K562 (cell line): ENCODE data around the gene MYO18A. TPM values are rescaled to one million over a fixed set of nuclear protein-coding genes. Genes with fewer than 3 reads are reported as not detected.
A peak's percentile ranks its signal among the peaks of the same experiment; 100 is the strongest.

ENCODE experiments used
- ATAC-seq: fragments of 200-7000 bp; cut with Tn5 transposase; 3 replicates; pipeline ENCODE4 v1.9.1; 2020; ENCODE audit warnings: moderate library complexity
- BruUV-seq: library from RNA; stranded (reverse); fragments of 400-500 nt; replicated peaks from 2 replicates; lab custom pipeline; 2021; lab: Mats Ljungman, UMichigan
- CTCF ChIA-PET: fragments of 300-600 bp; formaldehyde crosslinking; extraction: SDS; loops from one replicate; lab custom pipeline; 2021; ENCODE audit warnings: low intra/inter-chr PET ratio; lab: Yijun Ruan, JAX
- POLR2A ChIA-PET: fragments of 300-600, 350-650 bp; sonication (Branson Sonifier 250); formaldehyde crosslinking; extraction: SDS; loops from one replicate; lab custom pipeline; 2021; ENCODE audit warnings: antibody characterized with exemption, inconsistent platforms; lab: Yijun Ruan, JAX
- DNase-seq, 4 experiments: peaks; one replicate each; pipeline versions ENCODE4 v3.0.0 to v3.0.0-alpha.2; 2011 to 2018; ENCODE audit warnings: low spot score in 3 of 4, mixed read lengths in 3 of 4; ENCODE audit errors: extremely low read depth in 1 of 4
- FAIRE-seq: peaks from 2 replicates; lab custom pipeline; 2011; peaks lifted over from hg19 to GRCh38; lab: Jason Lieb, UNC
- H2AFZ ChIP-seq: 2 replicates; pipeline ENCODE4 v1.6.0; 2011; ENCODE audit warnings: low read depth, low read length, control low read depth, inconsistent platforms
- H3K27ac ChIP-seq: fragments of 200-600 bp; 3 replicates; pipeline ENCODE4 v1.8.0; 2011; ENCODE audit warnings: low read depth, mild to moderate bottlenecking, control low read depth, inconsistent platforms, low read length, moderate library complexity, mixed read lengths; ENCODE audit errors: extremely low read depth
- H3K27me3 ChIP-seq, 2 experiments: fragments of 300-600 bp in 1 of 2; 2 replicates in 1 of 2; 3 replicates in 1 of 2; pipeline versions ENCODE4 v1.6.0 to v1.8.0; 2011; ENCODE audit warnings: inconsistent platforms in 2 of 2, low read length in 2 of 2, mild to moderate bottlenecking in 1 of 2, mixed read lengths in 1 of 2, moderate library complexity in 1 of 2; ENCODE audit not compliant: control insufficient read depth in 2 of 2, insufficient read depth in 2 of 2
- H3K36me3 ChIP-seq: fragments of 300-600 bp; 3 replicates; pipeline ENCODE4 v1.8.0; 2011; ENCODE audit warnings: mild to moderate bottlenecking, low read length, inconsistent platforms; ENCODE audit not compliant: control insufficient read depth, insufficient read depth
- H3K4me1 ChIP-seq, 2 experiments: fragments of 200-600 bp in 1 of 2; replicated peaks in 1 of 2; 2 replicates in 1 of 2; 3 replicates in 1 of 2; pipeline versions ENCODE4 v1.5.1 to v1.8.0; 2011; ENCODE audit warnings: inconsistent platforms in 2 of 2, low read length in 2 of 2, mild to moderate bottlenecking in 1 of 2, mixed read lengths in 1 of 2, moderate library complexity in 1 of 2; ENCODE audit not compliant: control insufficient read depth in 2 of 2, insufficient read depth in 2 of 2
- H3K4me2 ChIP-seq: 2 replicates; pipeline ENCODE4 v1.6.1; 2011; ENCODE audit warnings: low read length, control low read depth, inconsistent platforms, mixed read lengths; ENCODE audit not compliant: insufficient read depth
- H3K4me3 ChIP-seq: fragments of 200-600 bp; sonication (generic), shearing (Covaris generic); 2 replicates; pipeline ENCODE4 v1.5.1; 2016; ENCODE audit warnings: control low read depth, inconsistent platforms
- H3K79me2 ChIP-seq: fragments of 200-600 bp; 3 replicates; pipeline ENCODE4 v1.8.0; 2011; ENCODE audit warnings: low read length, inconsistent platforms; ENCODE audit not compliant: control insufficient read depth, insufficient read depth
- H3K9ac ChIP-seq, 2 experiments: 2 replicates each; pipeline versions ENCODE4 v1.6.0 to v1.6.1; 2011; ENCODE audit warnings: low read depth in 2 of 2, low read length in 2 of 2, control low read depth in 1 of 2, inconsistent platforms in 1 of 2, mild to moderate bottlenecking in 1 of 2, mixed read lengths in 1 of 2; ENCODE audit not compliant: insufficient read depth in 1 of 2
- H3K9me1 ChIP-seq: one replicate; pipeline ENCODE4 v1.6.0; 2011; ENCODE audit warnings: inconsistent platforms, mild to moderate bottlenecking, low read length, moderate library complexity; ENCODE audit not compliant: control insufficient read depth, insufficient read depth
- H3K9me3 ChIP-seq: replicated peaks from 2 replicates; pipeline ENCODE4 v1.5.1; 2011; ENCODE audit warnings: low read depth, low read length, inconsistent platforms; ENCODE audit not compliant: control insufficient read depth, insufficient read depth
- H4K20me1 ChIP-seq: replicated peaks from 2 replicates; pipeline ENCODE4 v1.6.1; 2011; ENCODE audit warnings: low read length, inconsistent platforms, mixed read lengths; ENCODE audit not compliant: control insufficient read depth, insufficient read depth
- ARID2 ChIP-seq: fragments of 450-650 bp; IDR thresholded peaks from 2 replicates; pipeline ENCODE4 v1.6.1; 2017; ENCODE audit warnings: antibody characterized with exemption, mild to moderate bottlenecking
- CEBPG ChIP-seq, 3 experiments: fragments of 200-800 bp in 1 of 3; sonication (Bioruptor generic) in 1 of 3; sonication (generic) in 1 of 3; formaldehyde crosslinking in 1 of 3; IDR thresholded peaks in 2 of 3; conservative IDR thresholded peaks in 1 of 3; 2 replicates each; pipeline versions ENCODE4 v1.6.1 to v1.8.0; 2016 to 2022; ENCODE audit warnings: missing compliant biosample characterization in 2 of 3, missing genetic modification characterization in 2 of 3, mild to moderate bottlenecking in 1 of 3, missing genetic modification reagents in 1 of 3
- HBP1 ChIP-seq: fragments of 450-650 bp; formaldehyde crosslinking; IDR thresholded peaks from 2 replicates; pipeline ENCODE4 v1.4.0; 2022; ENCODE audit warnings: missing genetic modification characterization
- HOXB6 ChIP-seq: fragments of 250-450 bp; sonication (Bioruptor Pico); IDR thresholded peaks from 2 replicates; pipeline ENCODE4 v1.5.1; 2022; ENCODE audit warnings: mild to moderate bottlenecking, borderline replicate concordance
- ID3 ChIP-seq, 2 experiments: fragments of 250-450 bp in 1 of 2; fragments of 450-650 bp in 1 of 2; sonication (Bioruptor Pico) in 1 of 2; IDR thresholded peaks; 2 replicates each; pipeline versions ENCODE4 v1.6.1 to v1.8.0; 2016 to 2021; ENCODE audit warnings: mild to moderate bottlenecking in 2 of 2, moderate library complexity in 2 of 2, missing compliant biosample characterization in 1 of 2, missing genetic modification characterization in 1 of 2
- MTA1 ChIP-seq: fragments of 450-650 bp; IDR thresholded peaks from 2 replicates; pipeline ENCODE4 v1.6.1; 2017; ENCODE audit warnings: borderline replicate concordance
- MTF1 ChIP-seq: fragments of 250-450 bp; sonication (Bioruptor Pico); IDR thresholded peaks from 2 replicates; pipeline ENCODE4 v1.9.0; 2021; ENCODE audit warnings: moderate library complexity, mild to moderate bottlenecking, inconsistent platforms, borderline replicate concordance
- NCOA2 ChIP-seq, 2 experiments: fragments of 450-650 bp; IDR thresholded peaks; 2 replicates each; pipeline ENCODE4 v1.6.1; 2018; ENCODE audit warnings: mild to moderate bottlenecking in 2 of 2, moderate library complexity in 1 of 2; ENCODE audit not compliant: partially characterized antibody in 2 of 2
- PCBP1 ChIP-seq: fragments of 200-400 bp; formaldehyde crosslinking; IDR thresholded peaks from 2 replicates; pipeline ENCODE4 v1.6.1; 2018; ENCODE audit warnings: mild to moderate bottlenecking, low read depth, low read length; ENCODE audit not compliant: poor library complexity, severe bottlenecking
- PTRF ChIP-seq: fragments of 450-650 bp; IDR thresholded peaks from 2 replicates; pipeline ENCODE4 v1.6.1; 2016; ENCODE audit warnings: mild to moderate bottlenecking, missing genetic modification characterization, missing compliant biosample characterization
- RUNX1 ChIP-seq: sonication (generic); IDR thresholded peaks from 2 replicates; pipeline ENCODE4 v1.6.1; 2016; ENCODE audit warnings: antibody characterized with exemption, low read depth
- TAF9B ChIP-seq: fragments of 450-650 bp; IDR thresholded peaks from 2 replicates; pipeline ENCODE4 v1.6.1; 2018; ENCODE audit warnings: mild to moderate bottlenecking; ENCODE audit not compliant: partially characterized antibody
- WGBS: fragments of 100-300 bp; shearing (Covaris generic); methylation state at CpG from one replicate; pipeline ENCODE4 v1.1.6; 2016; ENCODE audit warnings: low coverage, mixed read lengths; ENCODE audit not compliant: insufficient coverage; ENCODE audit errors: missing lambda C conversion rate; 5-methylcytosine and 5-hydroxymethylcytosine counted together
- in situ Hi-C: fragments of 300-500 bp; cut with MboI; formaldehyde crosslinking; loops from 4 replicates; pipeline ENCODE4 v1.15.0; 2018; ENCODE audit warnings: inconsistent platforms, mixed read lengths
- intact Hi-C: fragments of 100-400 bp; cut with micrococcal nuclease; formaldehyde crosslinking; loops from 2 replicates; pipeline ENCODE4 v1.14.2; 2022
- polyA plus RNA-seq, 8 experiments: library from polyadenylated mRNA; depleted of rRNA in 4 of 8; stranded (reverse) in 5 of 8; unstranded in 3 of 8; fragments of >200 nt; fragmentation: Nextera tagmentation in 2 of 8; fragmentation: Illumina TruSeq in 1 of 8; extraction: Ambion mirVana in 2 of 8; extraction: Trizol in 1 of 8; gene quantifications; 2 replicates each; pipeline versions ENCODE4 v1.2.1 to v1.2.3, GENCODE V29; 2011 to 2014; ENCODE audit warnings: inconsistent platforms in 1 of 8, missing spikeins in 1 of 8
- total RNA-seq, 7 experiments: library from RNA; depleted of rRNA in 6 of 7; stranded (reverse); fragments of >200 nt in 6 of 7; fragmentation: Illumina TruSeq in 2 of 7; extraction: Trizol in 2 of 7; gene quantifications; 2 replicates each; pipeline versions ENCODE4 v1.2.1 to v1.2.3, GENCODE V29; 2011 to 2021; ENCODE audit warnings: low replicate concordance in 1 of 7
- TF ChIP-seq, protein P1 (sequence below): fragments of 250-450 bp; sonication (Bioruptor Pico); IDR thresholded peaks from 2 replicates; pipeline ENCODE4 v1.9.0; 2021; ENCODE audit warnings: mild to moderate bottlenecking, inconsistent platforms
- TF ChIP-seq, protein P2 (sequence below): fragments of 200-800 bp; sonication (Bioruptor generic); IDR thresholded peaks from 2 replicates; pipeline ENCODE4 v1.6.1; 2017; ENCODE audit warnings: missing genetic modification characterization, missing compliant biosample characterization

MYO18A gene
- total and polyA plus RNA-seq, 9 of the 15 experiments (the other 6 are each of a cell fraction or from before 2014, with no cell fraction given), result 2.5 to 65.4 (median 17.1) TPM

DNA sequence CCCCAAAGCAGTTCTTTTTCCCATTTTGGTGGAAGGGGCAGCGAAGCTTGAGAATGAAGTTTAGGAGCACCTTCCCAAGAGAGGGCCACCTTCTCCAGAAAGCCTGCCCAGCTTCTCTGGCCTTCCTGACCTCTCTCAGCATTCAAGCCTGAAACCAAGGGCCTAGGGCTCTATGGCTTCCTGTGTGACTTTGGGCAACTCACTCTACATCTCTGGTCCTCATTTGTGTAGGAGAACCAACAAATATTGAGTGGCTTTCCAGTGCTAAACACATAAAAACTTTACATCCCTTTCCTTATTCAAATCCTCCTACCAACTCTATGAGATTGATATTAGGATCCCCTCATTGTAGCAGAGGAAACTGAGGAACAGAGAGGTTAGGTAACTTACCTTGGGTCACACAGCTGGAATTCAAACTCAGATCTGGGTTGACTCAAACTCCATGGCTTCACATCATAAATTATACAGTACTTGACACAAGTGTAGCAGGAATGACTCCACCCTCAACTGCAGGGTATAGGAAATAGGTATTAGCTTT, 32.0 kb upstream of the MYO18A start:
- Histone ChIP-seq H3K9me3 (no peaks in the 10 kb centered on the region), H2AFZ (no peak overlapping the region), H4K20me1 (no peaks in the 10 kb centered on the region), H3K9ac (no peak overlapping the region), H3K4me1 (no peaks in the 10 kb centered on the region; a peak in 1 of 5 replicates), H3K27ac (no peak overlapping the region), H3K9me1 (no peaks in the 10 kb centered on the region), H3K4me3 (no peak overlapping the region), H3K4me2 (no peak overlapping the region), H3K79me2 (no peaks in the 10 kb centered on the region), H3K27me3 (no peaks in the 10 kb centered on the region), H3K36me3 (no peaks in the 10 kb centered on the region)
- FAIRE-seq (peak; percentile 74), ATAC-seq (no peak), DNase-seq (no peak)
- POLR2A ChIA-PET, result interaction anchor here (0.7 kb wide), 1 partner anchor 398 kb away, joined by 4 read pairs; no protein-coding TSS in a partner anchor
- in situ Hi-C loops, result loop anchor here (5.0 kb wide), 1 partner anchor 65 kb away; no protein-coding TSS in a partner anchor
- BruUV-seq, result no TSS peak
- CTCF ChIA-PET, result no interaction called here
- intact Hi-C loops, result no loop called here
- WGBS, result 100% methylated on average over 1 of the region's 1 CpG
- TF ChIP-seq TAF9B (no peak), PTRF (no peak), CEBPG (CRISPR knock-in tag; IDR thresholded peaks at IDR 0.05) (no peak), CEBPG (tag; conservative IDR thresholded peaks at IDR 0.05 in 1 of 2, IDR thresholded peaks at IDR 0.05 in 1 of 2) (no peak), NCOA2 (IDR thresholded peaks at IDR 0.05; ENCODE audit: partially characterized antibody in 2 of 2) (no peak), MTA1 (0 out of 2 replicates have a peak, but pooled peaks have one; percentile 52), PCBP1 (no peak), ARID2 (no peak), RUNX1 (no peak), HBP1 (CRISPR knock-in tag) (no peak), MTF1 (no peak), ID3 (CRISPR knock-in tag; IDR thresholded peaks at IDR 0.05) (no peak), ID3 (tag; IDR thresholded peaks at IDR 0.05) (no peak), HOXB6 (CRISPR knock-in tag) (no peak)
- TF ChIP-seq, protein P1, sequence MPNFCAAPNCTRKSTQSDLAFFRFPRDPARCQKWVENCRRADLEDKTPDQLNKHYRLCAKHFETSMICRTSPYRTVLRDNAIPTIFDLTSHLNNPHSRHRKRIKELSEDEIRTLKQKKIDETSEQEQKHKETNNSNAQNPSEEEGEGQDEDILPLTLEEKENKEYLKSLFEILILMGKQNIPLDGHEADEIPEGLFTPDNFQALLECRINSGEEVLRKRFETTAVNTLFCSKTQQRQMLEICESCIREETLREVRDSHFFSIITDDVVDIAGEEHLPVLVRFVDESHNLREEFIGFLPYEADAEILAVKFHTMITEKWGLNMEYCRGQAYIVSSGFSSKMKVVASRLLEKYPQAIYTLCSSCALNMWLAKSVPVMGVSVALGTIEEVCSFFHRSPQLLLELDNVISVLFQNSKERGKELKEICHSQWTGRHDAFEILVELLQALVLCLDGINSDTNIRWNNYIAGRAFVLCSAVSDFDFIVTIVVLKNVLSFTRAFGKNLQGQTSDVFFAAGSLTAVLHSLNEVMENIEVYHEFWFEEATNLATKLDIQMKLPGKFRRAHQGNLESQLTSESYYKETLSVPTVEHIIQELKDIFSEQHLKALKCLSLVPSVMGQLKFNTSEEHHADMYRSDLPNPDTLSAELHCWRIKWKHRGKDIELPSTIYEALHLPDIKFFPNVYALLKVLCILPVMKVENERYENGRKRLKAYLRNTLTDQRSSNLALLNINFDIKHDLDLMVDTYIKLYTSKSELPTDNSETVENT (CRISPR knock-in tag), result no peak
- TF ChIP-seq, protein P2, sequence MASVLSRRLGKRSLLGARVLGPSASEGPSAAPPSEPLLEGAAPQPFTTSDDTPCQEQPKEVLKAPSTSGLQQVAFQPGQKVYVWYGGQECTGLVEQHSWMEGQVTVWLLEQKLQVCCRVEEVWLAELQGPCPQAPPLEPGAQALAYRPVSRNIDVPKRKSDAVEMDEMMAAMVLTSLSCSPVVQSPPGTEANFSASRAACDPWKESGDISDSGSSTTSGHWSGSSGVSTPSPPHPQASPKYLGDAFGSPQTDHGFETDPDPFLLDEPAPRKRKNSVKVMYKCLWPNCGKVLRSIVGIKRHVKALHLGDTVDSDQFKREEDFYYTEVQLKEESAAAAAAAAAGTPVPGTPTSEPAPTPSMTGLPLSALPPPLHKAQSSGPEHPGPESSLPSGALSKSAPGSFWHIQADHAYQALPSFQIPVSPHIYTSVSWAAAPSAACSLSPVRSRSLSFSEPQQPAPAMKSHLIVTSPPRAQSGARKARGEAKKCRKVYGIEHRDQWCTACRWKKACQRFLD (CRISPR knock-in tag), result no peak
